HEK293 (cell line): ENCODE results near the gene GPR15.

ENCODE experiments used
- YY1 ChIP-seq: fragments of 450-650 bp; formaldehyde crosslinking; IDR thresholded peaks from 2 replicates; pipeline ENCODE4 v1.5.1; 2018; ENCODE audit warnings: missing biosample characterization, missing genetic modification characterization
- ZNF121 ChIP-seq: fragments of 450-650 bp; formaldehyde crosslinking; IDR thresholded peaks from 2 replicates; pipeline ENCODE4 v1.5.1; 2016; ENCODE audit warnings: missing biosample characterization, missing genetic modification characterization
- ZNF174 ChIP-seq: fragments of 450-650 bp; formaldehyde crosslinking; IDR thresholded peaks from 2 replicates; pipeline ENCODE4 v1.5.0; 2017; ENCODE audit warnings: missing biosample characterization, mild to moderate bottlenecking, missing genetic modification characterization
- ZNF610 ChIP-seq: fragments of 450-650 bp; formaldehyde crosslinking; IDR thresholded peaks from 2 replicates; pipeline ENCODE4 v1.5.1; 2016; ENCODE audit warnings: missing biosample characterization, missing genetic modification characterization, borderline replicate concordance
- ZSCAN16 ChIP-seq: fragments of 450-650 bp; formaldehyde crosslinking; IDR thresholded peaks from 2 replicates; pipeline ENCODE4 v1.5.1; 2016; ENCODE audit warnings: missing biosample characterization, missing genetic modification characterization
- TF ChIP-seq, protein P1 (sequence below): fragments of 450-650 bp; formaldehyde crosslinking; IDR thresholded peaks from 2 replicates; pipeline ENCODE4 v1.5.1; 2016; ENCODE audit warnings: missing biosample characterization, missing genetic modification characterization
- TF ChIP-seq, protein P2 (sequence below): fragments of 450-650 bp; formaldehyde crosslinking; IDR thresholded peaks from 2 replicates; pipeline ENCODE4 v1.5.1; 2016; ENCODE audit warnings: missing biosample characterization, missing genetic modification characterization

GRCh38 chr3:98532275-98532637 is 478 bp downstream of the GPR15 start:
- TF ChIP-seq ZNF610 (tag by site-specific recombination), result no peak
- no peak for TF ChIP-seq ZSCAN16 (tag by site-specific recombination)
- TF ChIP-seq, protein P1, sequence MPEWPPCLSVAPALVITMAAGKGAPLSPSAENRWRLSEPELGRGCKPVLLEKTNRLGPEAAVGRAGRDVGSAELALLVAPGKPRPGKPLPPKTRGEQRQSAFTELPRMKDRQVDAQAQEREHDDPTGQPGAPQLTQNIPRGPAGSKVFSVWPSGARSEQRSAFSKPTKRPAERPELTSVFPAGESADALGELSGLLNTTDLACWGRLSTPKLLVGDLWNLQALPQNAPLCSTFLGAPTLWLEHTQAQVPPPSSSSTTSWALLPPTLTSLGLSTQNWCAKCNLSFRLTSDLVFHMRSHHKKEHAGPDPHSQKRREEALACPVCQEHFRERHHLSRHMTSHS (tag by site-specific recombination), result no peak
- TF ChIP-seq, protein P2, sequence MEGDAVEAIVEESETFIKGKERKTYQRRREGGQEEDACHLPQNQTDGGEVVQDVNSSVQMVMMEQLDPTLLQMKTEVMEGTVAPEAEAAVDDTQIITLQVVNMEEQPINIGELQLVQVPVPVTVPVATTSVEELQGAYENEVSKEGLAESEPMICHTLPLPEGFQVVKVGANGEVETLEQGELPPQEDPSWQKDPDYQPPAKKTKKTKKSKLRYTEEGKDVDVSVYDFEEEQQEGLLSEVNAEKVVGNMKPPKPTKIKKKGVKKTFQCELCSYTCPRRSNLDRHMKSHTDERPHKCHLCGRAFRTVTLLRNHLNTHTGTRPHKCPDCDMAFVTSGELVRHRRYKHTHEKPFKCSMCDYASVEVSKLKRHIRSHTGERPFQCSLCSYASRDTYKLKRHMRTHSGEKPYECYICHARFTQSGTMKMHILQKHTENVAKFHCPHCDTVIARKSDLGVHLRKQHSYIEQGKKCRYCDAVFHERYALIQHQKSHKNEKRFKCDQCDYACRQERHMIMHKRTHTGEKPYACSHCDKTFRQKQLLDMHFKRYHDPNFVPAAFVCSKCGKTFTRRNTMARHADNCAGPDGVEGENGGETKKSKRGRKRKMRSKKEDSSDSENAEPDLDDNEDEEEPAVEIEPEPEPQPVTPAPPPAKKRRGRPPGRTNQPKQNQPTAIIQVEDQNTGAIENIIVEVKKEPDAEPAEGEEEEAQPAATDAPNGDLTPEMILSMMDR (tag by site-specific recombination), result no peak
- no peak for TF ChIP-seq YY1 (tag by site-specific recombination)
- no peak for TF ChIP-seq ZNF174 (tag by site-specific recombination)
- TF ChIP-seq ZNF121 (tag by site-specific recombination), result no peak
